HepG2 (cell line): ENCODE measurements around the gene CCND2. TPM values are rescaled to one million over a fixed set of nuclear protein-coding genes. Genes with fewer than 3 reads are reported as not detected.

Experiments used
- ATAC-seq: fragments of 200-7000 bp; cut with Tn5 transposase; 3 replicates; pipeline ENCODE4 v1.9.1; 2020; ENCODE audit warnings: mild to moderate bottlenecking, moderate library complexity
- BruUV-seq: library from RNA; stranded (reverse); fragments of 400-500 nt; replicated peaks from 2 replicates; lab custom pipeline; 2021; lab: Mats Ljungman, UMichigan
- CTCF ChIA-PET: fragments of 300-600 bp; formaldehyde crosslinking; extraction: SDS; loops from one replicate; lab custom pipeline; 2021; ENCODE audit warnings: low total read pairs, inconsistent platforms, low intra/inter-chr PET ratio; lab: Yijun Ruan, JAX
- POLR2A ChIA-PET: fragments of 350-600 bp; sonication (Branson Sonifier 250); formaldehyde crosslinking; loops from one replicate; lab custom pipeline; 2020; ENCODE audit warnings: antibody characterized with exemption, inconsistent platforms; lab: Yijun Ruan, JAX
- DNase-seq: peaks from one replicate; pipeline ENCODE4 v3.0.0-alpha.2; 2015; ENCODE audit warnings: low spot score
- FAIRE-seq: peaks from 3 replicates; lab custom pipeline; 2011; peaks lifted over from hg19 to GRCh38; lab: Jason Lieb, UNC
- H2AFZ ChIP-seq: one replicate; pipeline ENCODE4 v1.6.1; 2011; ENCODE audit warnings: low read length, inconsistent platforms
- H3K27ac ChIP-seq: fragments of 300-600 bp; 3 replicates; pipeline ENCODE4 v1.8.0; 2011; ENCODE audit warnings: mixed run types, mild to moderate bottlenecking, mixed read lengths, low read length, inconsistent platforms; ENCODE audit not compliant: insufficient read depth; ENCODE audit errors: extremely low read length
- H3K27me3 ChIP-seq, 2 experiments: fragments of 200-600 bp in 1 of 2; 2 replicates in 1 of 2; 3 replicates in 1 of 2; pipeline versions ENCODE4 v1.6.0 to v1.8.0; 2011; ENCODE audit warnings: low read length in 2 of 2, mild to moderate bottlenecking in 2 of 2, moderate library complexity in 2 of 2, inconsistent platforms in 1 of 2; ENCODE audit not compliant: insufficient read depth in 2 of 2, control insufficient read depth in 1 of 2
- H3K36me3 ChIP-seq, 2 experiments: fragments of 200-600 bp in 1 of 2; replicated peaks in 1 of 2; 2 replicates in 1 of 2; 3 replicates in 1 of 2; pipeline versions ENCODE4 v1.5.1 to v1.8.0; 2011; ENCODE audit warnings: low read length in 2 of 2, inconsistent platforms in 1 of 2; ENCODE audit not compliant: insufficient read depth in 2 of 2, control insufficient read depth in 1 of 2
- H3K4me1 ChIP-seq: 2 replicates; pipeline ENCODE4 v1.5.1; 2012; ENCODE audit warnings: low read length, inconsistent platforms; ENCODE audit not compliant: insufficient read depth
- H3K4me2 ChIP-seq: 2 replicates; pipeline ENCODE4 v1.6.0; 2011; ENCODE audit warnings: low read depth, low read length, inconsistent platforms
- H3K4me3 ChIP-seq, 3 experiments: fragments of 200-600 bp in 1 of 3; sonication (generic), shearing (Covaris generic) in 1 of 3; replicated peaks in 1 of 3; 2 replicates each; pipeline ENCODE4 v1.5.1; 2011 to 2016; ENCODE audit warnings: low read length in 3 of 3, inconsistent platforms in 2 of 3, low read depth in 2 of 3, mild to moderate bottlenecking in 2 of 3, control low read depth in 1 of 3, mixed read lengths in 1 of 3; ENCODE audit not compliant: insufficient read depth in 1 of 3
- H3K79me2 ChIP-seq: one replicate; pipeline ENCODE4 v1.6.1; 2011; ENCODE audit warnings: low read length, inconsistent platforms; ENCODE audit not compliant: insufficient read depth
- H3K9ac ChIP-seq: 2 replicates; pipeline ENCODE4 v1.6.0; 2011; ENCODE audit warnings: mild to moderate bottlenecking, low read depth, low read length, inconsistent platforms; ENCODE audit not compliant: insufficient read depth
- H3K9me3 ChIP-seq: 2 replicates; pipeline ENCODE4 v1.5.1; 2012; ENCODE audit warnings: mild to moderate bottlenecking, low read length
- H4K20me1 ChIP-seq: 2 replicates; pipeline ENCODE4 v1.6.0; 2011; ENCODE audit warnings: inconsistent platforms, mild to moderate bottlenecking, low read length, moderate library complexity; ENCODE audit not compliant: insufficient read depth
- ARNT2 ChIP-seq: sonication (generic); formaldehyde crosslinking; IDR thresholded peaks from 2 replicates; pipeline ENCODE4 v1.8.0; 2022; ENCODE audit warnings: mild to moderate bottlenecking, low read depth, missing genetic modification reagents, moderate library complexity
- DMTF1 ChIP-seq: sonication (generic); formaldehyde crosslinking; IDR thresholded peaks from 2 replicates; pipeline ENCODE4 v1.4.0; 2020; ENCODE audit warnings: mild to moderate bottlenecking, missing genetic modification reagents
- EZH2 ChIP-seq: conservative IDR thresholded peaks from 2 replicates; pipeline ENCODE4 v1.6.1; 2012; ENCODE audit warnings: mild to moderate bottlenecking, low read depth, low read length, moderate library complexity
- FOXC1 ChIP-seq: sonication (generic); formaldehyde crosslinking; IDR thresholded peaks from 2 replicates; pipeline ENCODE4 v1.8.0; 2022; ENCODE audit warnings: mild to moderate bottlenecking, missing genetic modification reagents, borderline replicate concordance
- NPAS2 ChIP-seq: sonication (generic); formaldehyde crosslinking; IDR thresholded peaks from 2 replicates; pipeline ENCODE4 v1.8.0; 2022; ENCODE audit warnings: mild to moderate bottlenecking, missing genetic modification reagents, borderline replicate concordance
- PRDM10 ChIP-seq: sonication (generic); formaldehyde crosslinking; IDR thresholded peaks from 2 replicates; pipeline ENCODE4 v1.4.0; 2020; ENCODE audit warnings: low read depth, missing genetic modification reagents
- ZNF101 ChIP-seq: sonication (generic); formaldehyde crosslinking; IDR thresholded peaks from 2 replicates; pipeline ENCODE4 v1.4.0; 2020; ENCODE audit warnings: mild to moderate bottlenecking, low read depth, missing genetic modification reagents, borderline replicate concordance
- ZNF263 ChIP-seq: sonication (generic); formaldehyde crosslinking; IDR thresholded peaks from 2 replicates; pipeline ENCODE4 v1.4.0; 2020; ENCODE audit warnings: missing genetic modification reagents
- ZNF33B ChIP-seq: sonication (generic); formaldehyde crosslinking; IDR thresholded peaks from 2 replicates; pipeline ENCODE4 v1.5.1; 2020; ENCODE audit warnings: mild to moderate bottlenecking, missing genetic modification reagents
- WGBS: methylation state at CpG from one replicate; pipeline ENCODE4 v1.1.6; 2017; ENCODE audit warnings: low lambda C conversion rate; 5-methylcytosine and 5-hydroxymethylcytosine counted together
- in situ Hi-C: cut with HindIII; loops from 2 replicates; pipeline ENCODE4 v1.10.0; 2017; ENCODE audit warnings: low pct_unique_long_range_greater_than_20kb; ENCODE audit not compliant: extremely low pct_ligation_motif_present
- intact Hi-C: fragments of 100-400 bp; cut with micrococcal nuclease; formaldehyde crosslinking; loops from one replicate; pipeline ENCODE4 v1.10.0; 2022; ENCODE audit not compliant: unreplicated experiment
- polyA plus RNA-seq, 8 experiments: library from polyadenylated mRNA; depleted of rRNA in 3 of 8; stranded (reverse) in 7 of 8; unstranded in 1 of 8; fragments of >200 nt; fragmentation: Illumina TruSeq in 4 of 8; extraction: Trizol in 4 of 8; gene quantifications; 2 replicates each; pipeline versions ENCODE4 v1.2.1 to v1.2.3, GENCODE V29; 2011 to 2016; ENCODE audit warnings: low read depth in 4 of 8, missing spikeins in 1 of 8, mixed read lengths in 1 of 8; ENCODE audit not compliant: insufficient read depth in 1 of 8
- total RNA-seq, 5 experiments: library from RNA; depleted of rRNA; stranded (reverse); fragments of >200 nt; fragmentation: Illumina TruSeq; extraction: Trizol; gene quantifications; 2 replicates each; pipeline ENCODE4 v1.2.3, GENCODE V29; 2016; ENCODE audit warnings: low read depth in 1 of 5
- TF ChIP-seq, protein P1 (sequence below): sonication (generic); formaldehyde crosslinking; IDR thresholded peaks from 2 replicates; pipeline ENCODE4 v1.8.0; 2022; ENCODE audit warnings: mild to moderate bottlenecking, missing genetic modification reagents, moderate library complexity
- TF ChIP-seq, protein P2 (sequence below): IDR thresholded peaks from 2 replicates; pipeline ENCODE4 v1.6.1; 2012; ENCODE audit warnings: inconsistent platforms
- TF ChIP-seq, protein P3 (sequence below): sonication (generic); formaldehyde crosslinking; IDR thresholded peaks from 2 replicates; pipeline ENCODE4 v1.8.0; 2022; ENCODE audit warnings: mild to moderate bottlenecking, missing genetic modification reagents, borderline replicate concordance
- TF ChIP-seq, protein P4 (sequence below): sonication (generic); formaldehyde crosslinking; IDR thresholded peaks from 2 replicates; pipeline ENCODE4 v1.5.0; 2020; ENCODE audit warnings: mild to moderate bottlenecking, missing genetic modification reagents

CCND2 gene
- total and polyA plus RNA-seq, 2 of the 13 experiments (the other 11 are each of a cell fraction or from before 2014, with no cell fraction given): 0.61 to 1.4 TPM

- no peak overlapping the region for H2AFZ ChIP-seq
- ATAC-seq (no peak), DNase-seq (no peak), FAIRE-seq (no peak)
- no peak overlapping the region for H3K27ac ChIP-seq
- 17% methylated on average over 9 of the region's 9 CpGs for WGBS
- no peaks in the 10 kb centered on the region for H3K4me1 ChIP-seq
- H3K79me2 ChIP-seq: no peaks in the 10 kb centered on the region
- no peaks in the 10 kb centered on the region for H3K36me3 ChIP-seq
- no peak overlapping the region for H3K4me3 ChIP-seq
- POLR2A ChIA-PET: no interaction called here
- H3K9me3 ChIP-seq: no peaks in the 10 kb centered on the region
- H3K27me3 ChIP-seq: peaks cover 3 to 34% of the 10 kb centered on the region in 2 experiments; a peak in 3 of 5 replicates
- CTCF ChIA-PET: no interaction called here
- in situ Hi-C loops: no loop called here
- H3K4me2 ChIP-seq: no peak overlapping the region
- H4K20me1 ChIP-seq: no peaks in the 10 kb centered on the region
- no peak overlapping the region for H3K9ac ChIP-seq
- intact Hi-C loops: no loop called here
- no TSS peak for BruUV-seq
- TF ChIP-seq NPAS2 (CRISPR knock-in tag) (no peak), DMTF1 (CRISPR knock-in tag) (no peak), ZNF33B (no peak), ZNF101 (CRISPR knock-in tag) (no peak), PRDM10 (CRISPR knock-in tag) (no peak), ARNT2 (no peak), FOXC1 (CRISPR knock-in tag) (no peak), ZNF263 (CRISPR knock-in tag) (no peak), EZH2 (no peak)
- TF ChIP-seq, protein P1, sequence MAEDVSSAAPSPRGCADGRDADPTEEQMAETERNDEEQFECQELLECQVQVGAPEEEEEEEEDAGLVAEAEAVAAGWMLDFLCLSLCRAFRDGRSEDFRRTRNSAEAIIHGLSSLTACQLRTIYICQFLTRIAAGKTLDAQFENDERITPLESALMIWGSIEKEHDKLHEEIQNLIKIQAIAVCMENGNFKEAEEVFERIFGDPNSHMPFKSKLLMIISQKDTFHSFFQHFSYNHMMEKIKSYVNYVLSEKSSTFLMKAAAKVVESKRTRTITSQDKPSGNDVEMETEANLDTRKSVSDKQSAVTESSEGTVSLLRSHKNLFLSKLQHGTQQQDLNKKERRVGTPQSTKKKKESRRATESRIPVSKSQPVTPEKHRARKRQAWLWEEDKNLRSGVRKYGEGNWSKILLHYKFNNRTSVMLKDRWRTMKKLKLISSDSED: no peak
- TF ChIP-seq, protein P2, sequence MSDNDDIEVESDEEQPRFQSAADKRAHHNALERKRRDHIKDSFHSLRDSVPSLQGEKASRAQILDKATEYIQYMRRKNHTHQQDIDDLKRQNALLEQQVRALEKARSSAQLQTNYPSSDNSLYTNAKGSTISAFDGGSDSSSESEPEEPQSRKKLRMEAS: no peak
- TF ChIP-seq, protein P3, sequence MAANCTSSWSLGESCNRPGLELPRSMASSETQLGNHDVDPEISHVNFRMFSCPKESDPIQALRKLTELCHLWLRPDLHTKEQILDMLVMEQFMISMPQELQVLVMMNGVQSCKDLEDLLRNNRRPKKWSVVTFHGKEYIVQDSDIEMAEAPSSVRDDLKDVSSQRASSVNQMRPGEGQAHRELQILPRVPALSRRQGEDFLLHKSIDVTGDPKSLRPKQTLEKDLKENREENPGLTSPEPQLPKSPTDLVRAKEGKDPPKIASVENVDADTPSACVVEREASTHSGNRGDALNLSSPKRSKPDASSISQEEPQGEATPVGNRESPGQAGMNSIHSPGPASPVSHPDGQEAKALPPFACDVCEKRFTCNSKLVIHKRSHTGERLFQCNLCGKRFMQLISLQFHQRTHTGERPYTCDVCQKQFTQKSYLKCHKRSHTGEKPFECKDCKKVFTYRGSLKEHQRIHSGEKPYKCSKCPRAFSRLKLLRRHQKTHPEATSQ (CRISPR knock-in tag): no peak
- TF ChIP-seq, protein P4, sequence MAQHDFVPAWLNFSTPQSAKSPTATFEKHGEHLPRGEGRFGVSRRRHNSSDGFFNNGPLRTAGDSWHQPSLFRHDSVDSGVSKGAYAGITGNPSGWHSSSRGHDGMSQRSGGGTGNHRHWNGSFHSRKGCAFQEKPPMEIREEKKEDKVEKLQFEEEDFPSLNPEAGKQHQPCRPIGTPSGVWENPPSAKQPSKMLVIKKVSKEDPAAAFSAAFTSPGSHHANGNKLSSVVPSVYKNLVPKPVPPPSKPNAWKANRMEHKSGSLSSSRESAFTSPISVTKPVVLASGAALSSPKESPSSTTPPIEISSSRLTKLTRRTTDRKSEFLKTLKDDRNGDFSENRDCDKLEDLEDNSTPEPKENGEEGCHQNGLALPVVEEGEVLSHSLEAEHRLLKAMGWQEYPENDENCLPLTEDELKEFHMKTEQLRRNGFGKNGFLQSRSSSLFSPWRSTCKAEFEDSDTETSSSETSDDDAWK (CRISPR knock-in tag): no peak
These were observed 28.7 kb upstream of the CCND2 start for GRCh38 chr12:4244868-4245267.
